Spinal cord (tissue), 10 donors: ENCODE results near the gene NBDY. TPM values are rescaled to one million over a fixed set of nuclear protein-coding genes. Genes with fewer than 3 reads are reported as not detected.
"Not testable (repeated sequence)": the region's sequence is repeated elsewhere in the genome, so short reads cannot be mapped to it uniquely, and the experiment has no call there.

Experiments
- DNase-seq, 6 donors: peaks; one replicate each; pipeline versions ENCODE4 v3.0.0 to v3.0.0-alpha.2; 2013 to 2015; ENCODE audit warnings: low spot score in 6 of 6, low read depth in 4 of 6
- H3K27ac ChIP-seq: one replicate; pipeline ENCODE4 v1.5.1; 2013; ENCODE audit warnings: low read depth, low read length, control low read depth
- H3K27me3 ChIP-seq: one replicate; pipeline ENCODE4 v1.6.1; 2013; ENCODE audit warnings: low read length; ENCODE audit not compliant: control insufficient read depth, insufficient read depth
- H3K36me3 ChIP-seq: one replicate; pipeline ENCODE4 v1.6.1; 2013; ENCODE audit warnings: low read length; ENCODE audit not compliant: control insufficient read depth, insufficient read depth
- H3K4me1 ChIP-seq: one replicate; pipeline ENCODE4 v1.6.1; 2013; ENCODE audit warnings: low read length; ENCODE audit not compliant: control insufficient read depth, insufficient read depth
- H3K4me3 ChIP-seq: one replicate; pipeline ENCODE4 v1.5.1; 2013; ENCODE audit warnings: low read depth, low read length, control low read depth
- H3K9me3 ChIP-seq: one replicate; pipeline ENCODE4 v1.6.1; 2013; ENCODE audit warnings: low read length; ENCODE audit not compliant: control insufficient read depth, insufficient read depth
- WGBS: methylation state at CpG from one replicate; pipeline ENCODE4 v1.1.5; 2013; ENCODE audit warnings: missing lambda C conversion rate; ENCODE audit not compliant: insufficient coverage; 5-methylcytosine and 5-hydroxymethylcytosine counted together
- polyA plus RNA-seq, 2 donors: library from polyadenylated mRNA; unstranded; fragments of 120-200 nt; gene quantifications; one replicate each; pipeline ENCODE4 v1.2.1, GENCODE V29; 2013; ENCODE audit not compliant: insufficient read length in 2 of 2
- total RNA-seq, 2 donors: library from RNA; depleted of rRNA in 1 of 2; stranded (reverse); fragments of 120-200 nt in 1 of 2; fragments of >200 nt in 1 of 2; gene quantifications; one replicate each; pipeline versions ENCODE4 v1.2.3 to v1.2.4, GENCODE V29; 2013 to 2014
- donor health status: healthy.

The NBDY gene
- total and polyA plus RNA-seq, 4 donors: 13.2 to 109 (median 62.1) TPM

GRCh38 chrX:56762707-56763555 lies 33.9 kb downstream of the NBDY start:
- 72% methylated on average over 5 of the region's 6 CpGs for WGBS

GRCh38 chrX:56763556-56764152 lies 34.6 kb downstream of the NBDY start:
- 39% methylated on average over 9 of the region's 11 CpGs for WGBS
- Histone ChIP-seq H3K9me3 (no peaks in the 10 kb centered on the region), H3K27ac (peak overlapping the region; percentile 80), H3K27me3 (peaks cover 4% of the 10 kb centered on the region), H3K36me3 (peaks cover 11% of the 10 kb centered on the region), H3K4me1 (peaks cover 39% of the 10 kb centered on the region), H3K4me3 (peak overlapping the region; percentile 42)
- DNase-seq: peak in 3 of 6 donors; percentile 87 to 97 (median 90)

More at GRCh38 chrX:56762707-56763555, 33.9 kb downstream of the NBDY start:
- no peak for DNase-seq
- Histone ChIP-seq H3K9me3 (no peaks in the 10 kb centered on the region), H3K27ac (no peak overlapping the region), H3K4me3 (no peak overlapping the region), H3K27me3 (peaks cover 10% of the 10 kb centered on the region), H3K36me3 (peaks cover 11% of the 10 kb centered on the region), H3K4me1 (peaks cover 41% of the 10 kb centered on the region)

- H3K27ac ChIP-seq: peak overlapping the region; percentile 80
- peak overlapping the region; percentile 42 for H3K4me3 ChIP-seq
- WGBS: 24% methylated on average over 20 of the region's 20 CpGs
- H3K27me3 ChIP-seq: peaks cover 3% of the 10 kb centered on the region
- DNase-seq: peak in 5 of 6 donors; percentile 47 to 97 (median 87)
- peaks cover 36% of the 10 kb centered on the region for H3K4me1 ChIP-seq
- H3K9me3 ChIP-seq: no peaks in the 10 kb centered on the region
- H3K36me3 ChIP-seq: peaks cover 11% of the 10 kb centered on the region
Measured at GRCh38 chrX:56764153-56764974, 35.3 kb downstream of the NBDY start.

- no peak for DNase-seq
- peaks cover 36% of the 10 kb centered on the region for H3K4me1 ChIP-seq
- no peaks in the 10 kb centered on the region for H3K27me3 ChIP-seq
- 68% methylated on average over 10 of the region's 15 CpGs for WGBS
- H3K36me3 ChIP-seq: peaks cover 11% of the 10 kb centered on the region
- no peaks in the 10 kb centered on the region for H3K9me3 ChIP-seq
- peak overlapping the region; percentile 80 for H3K27ac ChIP-seq
- H3K4me3 ChIP-seq: no peak overlapping the region
Measured at GRCh38 chrX:56764975-56765791, 36.1 kb downstream of the NBDY start.

- Histone ChIP-seq H3K27ac (no peak overlapping the region), H3K36me3 (peaks cover 11% of the 10 kb centered on the region), H3K27me3 (no peaks in the 10 kb centered on the region), H3K4me3 (no peak overlapping the region), H3K4me1 (peaks cover 36% of the 10 kb centered on the region), H3K9me3 (no peaks in the 10 kb centered on the region)
- DNase-seq: no peak
- no CpG with 5 or more reads among the region's 8 CpGs for WGBS
Measured at GRCh38 chrX:56765811-56766553, 36.9 kb downstream of the NBDY start.

GRCh38 chrX:56766554-56767347 lies 37.7 kb downstream of the NBDY start:
- no peak for DNase-seq
- H3K4me1 ChIP-seq: peaks cover 36% of the 10 kb centered on the region
- H3K27me3 ChIP-seq: no peaks in the 10 kb centered on the region
- 66% methylated on average over 16 of the region's 16 CpGs for WGBS
- H3K4me3 ChIP-seq: peak overlapping the region; percentile 45
- H3K36me3 ChIP-seq: peaks cover 11% of the 10 kb centered on the region
- no peak overlapping the region for H3K27ac ChIP-seq
- no peaks in the 10 kb centered on the region for H3K9me3 ChIP-seq

- H3K4me1 ChIP-seq: peaks cover 36% of the 10 kb centered on the region
- H3K27ac ChIP-seq, H3K27me3 ChIP-seq, H3K9me3 ChIP-seq: not testable (repeated sequence)
- peak overlapping the region; percentile 45 for H3K4me3 ChIP-seq
- peaks cover 11% of the 10 kb centered on the region for H3K36me3 ChIP-seq
- 33% methylated on average over 26 of the region's 45 CpGs for WGBS
- DNase-seq: peak in 1 of 6 donors; percentile 74
Measured at GRCh38 chrX:56767348-56768119, 38.5 kb downstream of the NBDY start.
